DMS114 treated with DMSO at 0.1 percent for 48 hours (cell line): Measurements from ENCODE around the gene FAM210B.
"Not testable (repeated sequence)": the region's sequence is repeated elsewhere in the genome, so short reads cannot be mapped to it uniquely, and the experiment has no call there.

Experiments
- DNase-seq: peaks from one replicate; lab custom pipeline; 2025; ENCODE audit not compliant: unreplicated experiment; lab: John Stamatoyannopoulos, UW

The FAM210B gene

GRCh38 chr20:56360133-56360907 is 1.5 kb downstream of the FAM210B start:
- DNase-seq, result no peak

- DNase-seq, result no peak
These were observed 2.1 kb downstream of the FAM210B start for GRCh38 chr20:56360908-56361205.

GRCh38 chr20:56361900-56362299 is 3.1 kb downstream of the FAM210B start:
- DNase-seq, result no peak

- no peak for DNase-seq
These were observed 4.1 kb downstream of the FAM210B start for GRCh38 chr20:56362833-56363413.

GRCh38 chr20:56363491-56363890 is 4.7 kb downstream of the FAM210B start:
- no peak for DNase-seq

- DNase-seq, result no peak
These were observed 9.8 kb downstream of the FAM210B start for GRCh38 chr20:56368351-56369134.

GRCh38 chr20:56369179-56369578 is 10.4 kb downstream of the FAM210B start:
- no peak for DNase-seq

GRCh38 chr20:56371977-56372376 is 13.2 kb downstream of the FAM210B start:
- no peak for DNase-seq

- DNase-seq, result no peak
These were observed 14.1 kb downstream of the FAM210B start for GRCh38 chr20:56372850-56373249.

GRCh38 chr20:56373942-56374341 is 15.2 kb downstream of the FAM210B start:
- DNase-seq, result no peak

GRCh38 chr20:56376331-56376730 is 17.6 kb downstream of the FAM210B start:
- DNase-seq, result no peak

GRCh38 chr20:56378386-56378785 is 19.6 kb downstream of the FAM210B start:
- no peak for DNase-seq

- DNase-seq, result no peak
These were observed 21.6 kb downstream of the FAM210B start for GRCh38 chr20:56380375-56380774.

- DNase-seq, result no peak
These were observed 22.7 kb downstream of the FAM210B start for GRCh38 chr20:56381501-56381900.

GRCh38 chr20:56382696-56383095 is 23.9 kb downstream of the FAM210B start:
- no peak for DNase-seq

GRCh38 chr20:56383334-56383733 is 24.6 kb downstream of the FAM210B start:
- no peak for DNase-seq

- DNase-seq, result no peak
These were observed 26.4 kb downstream of the FAM210B start for GRCh38 chr20:56385130-56385529.

GRCh38 chr20:56386219-56386618 is 27.4 kb downstream of the FAM210B start:
- no peak for DNase-seq

- DNase-seq, result no peak
These were observed 30.1 kb downstream of the FAM210B start for GRCh38 chr20:56388882-56389281.

- no peak for DNase-seq
These were observed 31.0 kb downstream of the FAM210B start for GRCh38 chr20:56389807-56390206.

- DNase-seq, result not testable (repeated sequence)
These were observed 31.6 kb downstream of the FAM210B start for GRCh38 chr20:56390396-56390795.

- no peak for DNase-seq
These were observed 32.3 kb downstream of the FAM210B start for GRCh38 chr20:56391037-56391436.
